Measurements from ENCODE around the gene SYCE1L.

SYCE1L gene

DNA sequence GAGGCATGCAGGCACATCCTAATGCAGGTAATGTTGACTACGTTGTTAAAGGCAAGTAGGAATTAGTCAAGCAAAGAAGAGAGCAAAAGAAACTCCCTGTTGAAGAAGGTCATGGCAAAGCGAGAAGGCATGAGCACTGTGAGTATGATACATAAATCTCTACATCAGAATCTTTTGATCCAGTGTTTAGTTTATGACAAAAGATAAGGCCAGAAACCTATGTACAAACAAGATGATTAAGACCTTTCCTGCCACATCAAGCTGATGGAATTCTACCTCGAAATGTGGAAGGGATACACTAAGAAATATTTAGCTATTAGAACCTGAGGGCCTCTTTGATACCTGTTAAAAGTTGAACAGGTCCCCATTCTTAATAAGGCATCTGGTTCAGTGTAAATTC is 20.2 kb downstream of the SYCE1L start:
- Histone ChIP-seq H3K27me3 (ENCODE audit: insufficient read depth, low read depth, severe bottlenecking) (no peaks in the 10 kb centered on the region), H3K27ac (no peak overlapping the region), H3K4me3 (ENCODE audit: low read depth, low read length) (no peak overlapping the region), H3K9me3 (ENCODE audit: severe bottlenecking) (no peaks in the 10 kb centered on the region), H3K36me3 (peaks cover 3% of the 10 kb centered on the region; the same call in 1 of the 2 replicates)
- TF ChIP-seq, protein P1, sequence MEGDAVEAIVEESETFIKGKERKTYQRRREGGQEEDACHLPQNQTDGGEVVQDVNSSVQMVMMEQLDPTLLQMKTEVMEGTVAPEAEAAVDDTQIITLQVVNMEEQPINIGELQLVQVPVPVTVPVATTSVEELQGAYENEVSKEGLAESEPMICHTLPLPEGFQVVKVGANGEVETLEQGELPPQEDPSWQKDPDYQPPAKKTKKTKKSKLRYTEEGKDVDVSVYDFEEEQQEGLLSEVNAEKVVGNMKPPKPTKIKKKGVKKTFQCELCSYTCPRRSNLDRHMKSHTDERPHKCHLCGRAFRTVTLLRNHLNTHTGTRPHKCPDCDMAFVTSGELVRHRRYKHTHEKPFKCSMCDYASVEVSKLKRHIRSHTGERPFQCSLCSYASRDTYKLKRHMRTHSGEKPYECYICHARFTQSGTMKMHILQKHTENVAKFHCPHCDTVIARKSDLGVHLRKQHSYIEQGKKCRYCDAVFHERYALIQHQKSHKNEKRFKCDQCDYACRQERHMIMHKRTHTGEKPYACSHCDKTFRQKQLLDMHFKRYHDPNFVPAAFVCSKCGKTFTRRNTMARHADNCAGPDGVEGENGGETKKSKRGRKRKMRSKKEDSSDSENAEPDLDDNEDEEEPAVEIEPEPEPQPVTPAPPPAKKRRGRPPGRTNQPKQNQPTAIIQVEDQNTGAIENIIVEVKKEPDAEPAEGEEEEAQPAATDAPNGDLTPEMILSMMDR (IDR thresholded peaks at IDR 0.05; ENCODE audit: low read depth, low read length), result no peak
- DNase-seq, result no peak

DNA sequence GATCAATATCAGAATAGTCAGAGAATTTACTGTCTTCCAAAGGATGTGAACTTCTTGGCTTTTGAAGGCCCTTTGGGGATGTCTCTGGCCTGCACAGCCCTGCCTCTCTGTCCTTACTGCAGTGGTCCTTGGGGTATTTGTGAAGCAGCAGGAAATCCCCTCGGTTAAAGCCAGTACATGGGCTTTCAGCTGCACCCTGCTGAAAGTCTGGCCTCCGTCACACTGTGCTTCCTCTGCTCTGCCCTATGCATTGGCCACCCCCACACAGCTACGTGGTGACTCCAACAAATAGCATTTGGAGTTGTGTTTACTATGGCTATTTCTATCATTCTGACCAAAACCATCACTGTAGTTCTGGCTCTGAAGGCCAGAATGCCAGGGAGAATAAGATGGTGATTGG is 21.2 kb downstream of the SYCE1L start:
- no peak for DNase-seq
- Histone ChIP-seq H3K4me3 (ENCODE audit: low read depth, low read length) (no peak overlapping the region), H3K27me3 (ENCODE audit: insufficient read depth, low read depth, severe bottlenecking) (no peaks in the 10 kb centered on the region), H3K27ac (no peak overlapping the region), H3K36me3 (0 out of 2 replicates have a peak, but pooled peaks cover 3% of the 10 kb centered on the region), H3K9me3 (ENCODE audit: severe bottlenecking) (no peaks in the 10 kb centered on the region)
- TF ChIP-seq, protein P1 (IDR thresholded peaks at IDR 0.05; ENCODE audit: low read depth, low read length), result no peak

DNA sequence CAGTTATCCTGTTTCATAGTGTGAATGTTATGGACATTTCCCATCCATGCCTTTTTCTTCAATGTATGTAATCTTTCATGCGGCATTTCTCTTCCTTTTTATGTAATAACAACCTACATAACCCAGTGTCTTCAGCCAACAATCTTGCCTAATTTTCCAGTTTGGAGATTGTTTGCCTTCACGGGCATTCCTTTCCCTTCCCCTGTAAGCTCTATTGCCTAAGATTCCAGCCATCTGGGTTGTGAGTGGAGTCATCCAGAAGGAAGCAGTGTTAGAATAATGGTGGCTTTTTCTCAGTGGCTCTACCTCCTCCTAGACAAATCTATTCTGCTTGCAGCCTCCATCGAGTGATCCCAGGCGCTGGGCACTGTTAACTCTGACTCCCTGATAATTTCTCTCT is 22.3 kb downstream of the SYCE1L start:
- TF ChIP-seq, protein P1 (IDR thresholded peaks at IDR 0.05; ENCODE audit: low read depth, low read length), result no peak
- no peaks in the 10 kb centered on the region for H3K9me3 ChIP-seq (ENCODE audit: severe bottlenecking)
- no peak for DNase-seq
- H3K4me3 ChIP-seq (ENCODE audit: low read depth, low read length), result no peak overlapping the region
- no peak overlapping the region for H3K27ac ChIP-seq
- no peaks in the 10 kb centered on the region for H3K36me3 ChIP-seq
- H3K27me3 ChIP-seq (ENCODE audit: insufficient read depth, low read depth, severe bottlenecking), result no peaks in the 10 kb centered on the region

DNA sequence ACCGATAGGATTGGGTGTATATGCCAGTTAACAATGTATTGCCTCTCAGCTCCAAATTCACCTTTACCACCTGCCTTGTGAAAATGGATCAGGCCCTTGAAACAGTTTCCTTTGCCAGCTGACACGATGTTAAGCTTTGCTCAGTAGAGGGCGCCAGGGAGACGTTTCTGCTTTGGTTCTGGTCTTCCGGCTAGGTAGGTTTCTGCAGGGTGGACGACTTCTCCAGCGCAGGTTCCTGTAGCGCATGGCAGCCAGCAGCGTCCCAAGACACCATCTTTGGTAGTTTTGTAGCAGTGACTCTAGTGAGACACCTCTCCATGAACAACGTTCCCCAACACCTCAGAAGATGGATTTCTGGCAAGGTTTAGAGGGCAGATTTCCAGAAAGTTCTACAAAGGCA is 24.0 kb downstream of the SYCE1L start:
- Histone ChIP-seq H3K9me3 (ENCODE audit: severe bottlenecking) (no peaks in the 10 kb centered on the region), H3K27me3 (ENCODE audit: insufficient read depth, low read depth, severe bottlenecking) (no peaks in the 10 kb centered on the region), H3K4me3 (ENCODE audit: low read depth, low read length) (no peak overlapping the region), H3K27ac (no peak overlapping the region), H3K36me3 (no peaks in the 10 kb centered on the region)
- TF ChIP-seq, protein P1 (IDR thresholded peaks at IDR 0.05; ENCODE audit: low read depth, low read length), result peak; percentile 71
- DNase-seq, result peak; percentile 60

DNA sequence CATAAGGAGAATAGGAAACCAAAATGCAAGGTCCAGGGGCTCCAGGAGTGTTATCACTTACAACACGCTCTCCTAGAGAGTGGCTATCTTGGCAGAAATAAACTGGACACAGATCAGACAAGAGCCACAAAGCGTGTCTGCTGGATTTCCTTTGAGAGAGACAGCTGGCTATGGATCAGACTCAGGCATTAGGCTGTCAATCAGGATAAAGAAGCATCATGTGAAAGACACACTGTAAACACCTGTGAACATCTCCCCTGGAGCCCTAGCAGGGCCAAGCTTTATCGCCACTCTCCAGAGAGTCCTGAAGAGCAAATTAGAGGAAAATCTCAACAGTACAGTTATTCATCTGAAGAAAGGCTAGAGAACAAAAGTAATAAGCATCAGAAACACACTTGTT is 26.0 kb downstream of the SYCE1L start:
- H3K9me3 ChIP-seq (ENCODE audit: severe bottlenecking), result no peaks in the 10 kb centered on the region
- peak; percentile 70 for DNase-seq
- no peak overlapping the region for H3K4me3 ChIP-seq (ENCODE audit: low read depth, low read length)
- H3K27me3 ChIP-seq (ENCODE audit: insufficient read depth, low read depth, severe bottlenecking), result no peaks in the 10 kb centered on the region
- peak overlapping the region; percentile 73 for H3K27ac ChIP-seq
- TF ChIP-seq, protein P1 (IDR thresholded peaks at IDR 0.05; ENCODE audit: low read depth, low read length), result no peak
- H3K36me3 ChIP-seq, result no peaks in the 10 kb centered on the region

DNA sequence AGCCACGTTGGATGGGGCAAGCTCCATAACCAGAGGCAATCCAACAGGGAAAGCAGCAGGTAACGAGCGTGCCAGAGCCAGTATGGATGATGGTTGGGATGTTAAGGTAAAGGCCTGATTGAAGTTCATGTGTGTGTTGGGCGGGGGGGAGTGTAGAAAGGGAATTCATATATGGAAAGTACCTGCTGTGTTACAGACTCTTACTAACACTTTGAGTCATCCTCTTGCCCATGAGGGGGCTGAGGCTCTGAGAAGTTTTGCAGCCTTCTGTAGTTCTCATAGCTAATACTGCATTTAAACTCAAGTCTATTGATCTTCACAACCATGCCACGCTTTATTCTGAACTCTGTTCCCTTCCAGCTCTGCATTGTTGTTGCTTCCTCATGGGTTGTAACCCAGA is 28.5 kb downstream of the SYCE1L start:
- no peaks in the 10 kb centered on the region for H3K27me3 ChIP-seq (ENCODE audit: insufficient read depth, low read depth, severe bottlenecking)
- no peak for DNase-seq
- H3K4me3 ChIP-seq (ENCODE audit: low read depth, low read length), result no peak overlapping the region
- H3K9me3 ChIP-seq (ENCODE audit: severe bottlenecking), result no peaks in the 10 kb centered on the region
- H3K27ac ChIP-seq, result no peak overlapping the region
- H3K36me3 ChIP-seq, result no peaks in the 10 kb centered on the region
- TF ChIP-seq, protein P1 (IDR thresholded peaks at IDR 0.05; ENCODE audit: low read depth, low read length), result no peak

All from WERI-Rb-1 (cell line).